NCI-H1092 treated with DMSO at 0.1 percent for 48 hours (cell line): ENCODE results near the gene ZNF12.

Source experiments
- DNase-seq: peaks from one replicate; lab custom pipeline; 2025; lab: John Stamatoyannopoulos, UW

ZNF12 gene

DNA sequence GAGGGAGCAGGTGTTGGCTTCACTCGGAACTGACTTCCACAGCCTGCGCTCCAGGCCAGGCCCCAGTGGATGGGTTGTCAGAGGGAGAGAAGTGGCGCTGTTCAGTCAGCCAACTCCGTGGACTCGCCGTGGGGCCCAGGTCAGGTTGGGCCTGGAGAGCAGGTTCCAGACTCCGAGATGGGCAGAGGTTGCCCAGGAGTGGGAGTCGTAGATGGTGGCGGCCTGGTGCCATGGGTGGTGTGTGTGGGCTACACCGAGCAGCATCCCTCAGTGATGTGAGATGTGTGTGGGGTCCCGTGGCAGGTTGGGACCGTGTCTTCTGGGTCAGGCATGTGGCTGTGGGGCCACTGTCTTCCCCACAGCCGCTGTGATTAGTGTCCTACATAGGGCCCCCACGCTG, 59.2 kb downstream of the ZNF12 start:
- no peak for DNase-seq

- DNase-seq = no peak
These were observed 59.7 kb downstream of the ZNF12 start for GRCh38 chr7:6647080-6647479.

DNA sequence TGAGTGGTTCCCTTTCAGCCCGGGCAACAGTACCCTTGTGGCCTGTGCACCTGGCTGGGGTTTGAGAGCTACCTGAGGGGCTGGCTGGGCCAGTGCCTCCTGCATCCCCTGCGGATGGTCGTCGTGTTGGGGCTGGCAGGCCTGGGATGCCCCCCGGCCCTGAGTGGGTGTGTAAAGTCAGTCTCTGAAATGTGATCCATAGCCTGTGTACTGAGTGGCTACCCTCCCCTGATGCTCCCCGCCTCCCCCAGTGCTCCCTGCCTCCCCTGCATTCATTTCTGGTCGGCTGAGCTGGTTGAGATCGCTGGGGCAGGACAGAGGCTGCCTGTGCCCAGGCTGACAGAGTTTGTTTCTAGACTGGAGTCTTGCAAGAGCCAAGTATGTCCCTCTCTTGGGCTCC, 60.3 kb downstream of the ZNF12 start:
- no peak for DNase-seq

GRCh38 chr7:6644728-6645127, 62.0 kb downstream of the ZNF12 start:
- no peak for DNase-seq

- DNase-seq = no peak
These were observed 62.7 kb downstream of the ZNF12 start for GRCh38 chr7:6643915-6644625.

GRCh38 chr7:6642861-6643640, 63.7 kb downstream of the ZNF12 start:
- no peak for DNase-seq

DNA sequence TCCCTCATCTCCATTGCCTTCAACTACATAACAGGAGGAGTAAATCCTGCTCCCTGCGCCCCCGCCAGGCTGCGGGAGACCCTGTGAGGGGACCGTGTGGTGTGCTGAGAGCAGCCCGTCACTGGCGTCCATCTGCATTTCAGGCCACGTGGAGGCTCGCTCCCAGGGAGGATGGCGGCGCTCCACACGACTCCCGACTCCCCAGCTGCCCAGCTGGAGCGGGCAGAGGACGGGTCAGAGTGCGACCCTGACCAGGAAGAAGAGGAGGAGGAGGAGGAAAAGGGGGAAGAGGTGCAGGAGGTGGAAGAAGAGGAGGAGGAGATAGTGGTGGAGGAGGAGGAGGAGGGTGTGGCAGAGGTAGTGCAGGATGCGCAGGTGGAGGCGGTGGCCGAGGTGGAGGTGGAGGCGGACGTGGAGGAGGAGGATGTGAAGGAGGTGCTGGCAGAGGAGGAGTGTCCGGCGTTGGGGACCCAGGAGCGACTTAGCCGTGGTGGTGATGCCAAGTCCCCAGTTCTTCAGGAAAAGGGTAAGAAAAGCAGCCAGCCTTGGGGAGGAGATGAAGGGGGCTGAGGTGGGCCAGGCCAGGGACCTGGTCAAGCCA, 64.4 kb downstream of the ZNF12 start:
- DNase-seq = no peak

DNA sequence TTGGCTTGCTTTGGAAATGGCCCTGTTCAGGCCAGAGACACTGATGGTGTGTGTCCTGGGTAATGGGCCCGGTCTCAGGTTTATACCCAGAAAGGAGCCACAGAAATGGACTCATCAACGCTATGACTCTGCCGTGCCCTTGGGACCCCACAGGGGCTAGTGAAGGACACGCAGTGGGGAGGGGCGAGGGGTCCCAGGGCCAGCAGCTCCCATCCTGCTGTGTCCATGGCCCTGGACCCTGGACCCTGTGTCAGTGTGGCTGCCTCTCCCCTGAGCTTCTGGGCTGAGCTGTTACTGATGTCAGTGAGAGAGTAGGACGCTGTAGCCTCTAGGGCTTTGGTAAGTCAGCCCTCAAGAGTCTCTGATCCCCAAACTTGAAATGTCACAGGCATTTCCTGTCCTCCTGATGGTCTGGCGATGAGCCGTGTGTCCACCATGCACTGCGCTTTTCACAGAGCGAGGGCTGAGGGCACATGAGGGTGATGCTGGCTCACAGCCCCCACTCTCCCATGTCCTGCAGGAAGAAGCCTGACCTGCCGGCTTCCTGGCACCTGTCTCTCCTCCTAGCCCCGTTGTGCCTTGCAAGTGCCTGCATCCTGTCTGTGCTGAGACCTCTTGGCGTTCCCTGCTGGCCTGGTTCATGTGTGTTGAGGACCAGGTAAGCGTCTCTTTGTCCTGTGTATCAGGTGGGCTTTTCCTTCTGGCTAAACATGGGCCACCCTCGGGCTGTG, 65.3 kb downstream of the ZNF12 start:
- no peak for DNase-seq

DNA sequence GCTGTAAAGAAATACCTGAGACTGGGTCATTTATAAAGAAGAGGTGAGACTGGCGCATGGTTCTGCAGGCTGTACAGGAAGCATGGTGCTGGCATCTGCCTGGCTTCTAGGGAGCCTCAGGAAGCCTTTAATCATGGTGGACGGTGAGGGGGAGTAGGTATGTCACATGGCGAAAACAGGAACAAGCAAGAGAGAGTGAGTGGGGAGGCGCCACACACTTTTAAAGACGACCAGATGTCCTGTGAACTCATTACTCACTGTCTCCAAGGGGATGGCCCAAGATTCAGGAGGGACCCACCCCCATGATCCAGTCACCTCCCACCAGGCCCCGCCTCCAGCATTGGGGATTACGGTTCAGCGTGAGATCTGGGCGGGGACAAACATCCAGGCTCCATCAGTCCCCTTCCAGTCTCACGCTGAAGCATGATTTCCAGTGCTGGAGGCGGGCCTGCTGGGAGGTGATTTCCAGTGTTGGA, 66.5 kb downstream of the ZNF12 start:
- DNase-seq = no peak

DNA sequence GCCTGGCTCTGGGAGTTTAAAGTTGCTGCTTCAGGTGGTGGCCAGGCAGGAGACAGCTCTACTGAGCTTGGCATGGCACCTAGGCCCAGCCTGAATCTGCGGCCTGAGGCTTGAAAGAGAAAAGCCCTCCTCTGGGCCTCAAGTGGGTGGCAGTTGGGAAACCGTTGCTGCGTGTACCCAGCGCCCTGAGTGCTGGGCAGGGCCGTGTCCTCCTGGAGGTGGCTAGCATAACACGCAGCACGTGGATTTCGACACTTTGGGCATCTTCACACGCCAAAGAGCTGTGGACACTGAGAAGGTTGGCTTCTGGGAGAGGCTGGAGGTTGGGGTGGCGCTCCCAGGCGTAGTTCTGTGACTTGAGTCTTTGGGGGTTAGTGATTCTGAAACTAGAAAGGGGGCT, 67.1 kb downstream of the ZNF12 start:
- no peak for DNase-seq

- DNase-seq = no peak
These were observed 67.7 kb downstream of the ZNF12 start for GRCh38 chr7:6639032-6639431.
